Measurements from ENCODE around the gene CNOT3. TPM values are rescaled to one million over a fixed set of nuclear protein-coding genes. Genes with fewer than 3 reads are reported as not detected.
A peak's percentile ranks its signal among the peaks of the same experiment; 100 is the strongest.

CNOT3 gene
- polyA plus RNA-seq, 1 of the 3 experiments (the other 2 are of a cell fraction), result 14.2 TPM

DNA sequence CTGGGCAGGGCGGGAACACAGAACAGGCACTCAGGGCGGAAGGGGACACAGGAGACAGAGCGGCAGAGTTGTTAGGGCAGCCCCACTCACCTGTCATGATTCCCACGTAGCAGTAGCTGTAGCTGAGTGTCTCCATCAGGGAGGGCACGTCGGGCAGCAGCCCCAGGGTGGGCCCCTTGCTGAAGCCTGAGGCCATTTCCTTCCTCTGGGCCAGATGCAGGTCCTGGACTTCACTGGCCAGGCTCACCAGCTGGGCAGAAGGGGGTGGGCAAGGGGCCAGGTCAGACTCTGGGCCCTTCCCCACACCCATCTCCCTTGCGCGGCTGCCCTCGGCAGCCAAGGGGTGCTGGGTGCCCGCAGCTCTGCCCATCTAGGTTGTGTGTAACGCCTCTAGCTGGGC is 45.9 kb downstream of the CNOT3 start (continued):
- TF ChIP-seq FOXJ3 (CRISPR knock-in tag; IDR thresholded peaks at IDR 0.05), result no peak
- TF ChIP-seq NFIC (IDR thresholded peaks at IDR 0.05; ENCODE audit: borderline replicate concordance), result no peak
- TF ChIP-seq MEF2A (IDR thresholded peaks at IDR 0.05; ENCODE audit: borderline replicate concordance, low read depth), result no peak
- no peak for TF ChIP-seq RAD21 (IDR thresholded peaks at IDR 0.05; ENCODE audit: low read length)
- TF ChIP-seq ZBTB33 (IDR thresholded peaks at IDR 0.05; ENCODE audit: borderline replicate concordance, low read depth), result no peak
- TF ChIP-seq RCOR1 (IDR thresholded peaks at IDR 0.05; ENCODE audit: low read length), result no peak

- WGBS (ENCODE audit: low lambda C conversion rate), result 93% methylated on average over 7 of the region's 8 CpGs
- no peak overlapping the region for H3K27ac ChIP-seq (ENCODE audit: low read depth in 2 of 2, low read length in 1 of 2)
- H3K27me3 ChIP-seq (ENCODE audit: insufficient read depth), result no peaks in the 10 kb centered on the region
- no peak for DNase-seq
- H3K36me3 ChIP-seq (replicated peaks in 1 of 2; ENCODE audit: control insufficient read depth in 1 of 2, insufficient read depth in 2 of 2, low read length in 1 of 2), result peaks cover 23% of the 10 kb centered on the region in 2 experiments
- H4K20me1 ChIP-seq (ENCODE audit: insufficient read depth), result no peaks in the 10 kb centered on the region
- H3K4me1 ChIP-seq (ENCODE audit: control insufficient read depth in 1 of 2, insufficient read depth in 2 of 2, low read depth in 1 of 2, low read length in 1 of 2), result peaks cover 0 to 7% of the 10 kb centered on the region in 2 experiments; a peak in 1 of 4 replicates
- no peak overlapping the region for H2AFZ ChIP-seq (ENCODE audit: low read depth)
- no peaks in the 10 kb centered on the region for H3K9me2 ChIP-seq
- ChIA-PET CTCF (interaction anchor here (1.2 kb wide), 1 partner anchor 18 kb away, joined by 4 read pairs; no protein-coding TSS in a partner anchor), POLR2A (no interaction called here)
- H3K9me3 ChIP-seq, result no peaks in the 10 kb centered on the region
- TF ChIP-seq NRF1 (IDR thresholded peaks at IDR 0.05; ENCODE audit: low read depth, low read length), result no peak
- TF ChIP-seq, protein P1, sequence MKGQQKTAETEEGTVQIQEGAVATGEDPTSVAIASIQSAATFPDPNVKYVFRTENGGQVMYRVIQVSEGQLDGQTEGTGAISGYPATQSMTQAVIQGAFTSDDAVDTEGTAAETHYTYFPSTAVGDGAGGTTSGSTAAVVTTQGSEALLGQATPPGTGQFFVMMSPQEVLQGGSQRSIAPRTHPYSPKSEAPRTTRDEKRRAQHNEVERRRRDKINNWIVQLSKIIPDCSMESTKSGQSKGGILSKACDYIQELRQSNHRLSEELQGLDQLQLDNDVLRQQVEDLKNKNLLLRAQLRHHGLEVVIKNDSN (IDR thresholded peaks at IDR 0.05; ENCODE audit: borderline replicate concordance, low read depth), result no peak
- no peak overlapping the region for H3K4me2 ChIP-seq
- peaks cover 50% of the 10 kb centered on the region for H3K79me2 ChIP-seq (ENCODE audit: insufficient read depth)
- no peak overlapping the region for H3K9ac ChIP-seq
- peaks cover 5% of the 10 kb centered on the region for H3F3A ChIP-seq (replicated peaks; ENCODE audit: insufficient read depth)
- H3K4me3 ChIP-seq (ENCODE audit: low read depth in 2 of 2, low read length in 1 of 2), result no peak overlapping the region
These were observed 48.8 kb downstream of the CNOT3 start for GRCh38 chr19:54186351-54186750.

DNA sequence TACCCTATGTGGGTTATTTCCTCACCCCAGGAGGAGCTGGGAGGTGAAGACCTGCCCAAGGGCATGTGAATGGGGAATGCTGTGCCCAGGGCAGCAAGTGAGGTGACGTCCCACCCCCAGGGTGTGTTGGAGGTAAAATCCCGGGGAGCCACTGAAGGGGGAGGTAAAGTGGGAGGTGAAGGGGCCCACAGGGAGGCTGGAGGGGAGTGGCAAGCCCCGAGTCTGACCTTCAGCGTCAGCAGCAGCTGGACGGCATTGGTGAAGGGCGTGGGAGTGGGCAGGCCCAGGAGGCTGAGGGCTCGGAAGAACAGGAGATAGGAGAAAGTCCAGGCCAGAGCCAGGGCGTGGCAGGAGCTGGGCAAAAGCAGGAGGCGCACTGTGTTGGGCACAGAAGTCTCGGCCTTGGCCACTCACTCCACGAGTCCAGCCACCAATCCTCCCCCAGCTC is 49.4 kb downstream of the CNOT3 start:
- no peak for TF ChIP-seq JUND (IDR thresholded peaks at IDR 0.05)
- ChIA-PET POLR2A (no interaction called here), CTCF (interaction anchor here (1.2 kb wide), 1 partner anchor 19 kb away, joined by 4 read pairs; no protein-coding TSS in a partner anchor)
- Histone ChIP-seq H3K27ac (ENCODE audit: low read depth in 2 of 2, low read length in 1 of 2) (no peak overlapping the region), H3K9me3 (no peaks in the 10 kb centered on the region), H3K27me3 (ENCODE audit: insufficient read depth) (no peaks in the 10 kb centered on the region), H3K79me2 (ENCODE audit: insufficient read depth) (peaks cover 56% of the 10 kb centered on the region), H3K4me1 (ENCODE audit: control insufficient read depth in 1 of 2, insufficient read depth in 2 of 2, low read depth in 1 of 2, low read length in 1 of 2) (peaks cover 0 to 11% of the 10 kb centered on the region in 2 experiments; a peak in 1 of 4 replicates), H3K4me3 (ENCODE audit: low read depth in 2 of 2, low read length in 1 of 2) (no peak overlapping the region), H3K4me2 (peak overlapping the region; percentile 90), H2AFZ (ENCODE audit: low read depth) (no peak overlapping the region), H4K20me1 (ENCODE audit: insufficient read depth) (no peaks in the 10 kb centered on the region), H3K36me3 (replicated peaks in 1 of 2; ENCODE audit: control insufficient read depth in 1 of 2, insufficient read depth in 2 of 2, low read length in 1 of 2) (peaks cover 23% of the 10 kb centered on the region in 2 experiments), H3F3A (replicated peaks; ENCODE audit: insufficient read depth) (peaks cover 10% of the 10 kb centered on the region), H3K9me2 (no peaks in the 10 kb centered on the region), H3K9ac (0 out of 2 replicates have a peak overlapping the region, but pooled peaks have one; percentile 16)
- 88% methylated on average over 10 of the region's 11 CpGs for WGBS (ENCODE audit: low lambda C conversion rate)
- DNase-seq, result no peak
